NCI-H748 (cell line): ENCODE measurements around the gene MARCO.
A peak's percentile ranks its signal among the peaks of the same experiment; 100 is the strongest.

Source experiments
- DNase-seq: peaks from one replicate; lab custom pipeline; 2025; ENCODE audit not compliant: unreplicated experiment; lab: John Stamatoyannopoulos, UW

MARCO gene

GRCh38 chr2:119004602-119005001 is 62.6 kb downstream of the MARCO start:
- DNase-seq = no peak

DNA sequence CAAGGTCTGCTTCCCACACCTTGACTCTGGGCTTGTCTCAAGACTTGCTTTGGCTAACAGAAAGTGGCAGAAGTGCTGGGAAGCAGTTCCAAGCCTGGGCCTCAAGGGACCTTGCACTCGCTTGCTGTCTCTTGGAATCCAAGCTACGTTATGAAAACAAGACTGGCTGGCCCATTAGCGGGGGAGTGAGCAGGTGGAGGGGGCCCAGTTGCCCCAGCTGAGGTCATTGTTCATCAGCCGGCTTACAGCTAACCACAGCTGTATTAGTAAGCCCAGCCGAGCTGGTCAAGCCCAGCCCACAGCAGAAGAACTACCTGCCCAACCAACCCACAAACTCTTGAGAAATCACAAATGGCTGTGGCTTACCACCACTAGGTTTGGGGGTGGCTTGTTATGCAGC is 63.1 kb downstream of the MARCO start:
- DNase-seq = no peak

DNA sequence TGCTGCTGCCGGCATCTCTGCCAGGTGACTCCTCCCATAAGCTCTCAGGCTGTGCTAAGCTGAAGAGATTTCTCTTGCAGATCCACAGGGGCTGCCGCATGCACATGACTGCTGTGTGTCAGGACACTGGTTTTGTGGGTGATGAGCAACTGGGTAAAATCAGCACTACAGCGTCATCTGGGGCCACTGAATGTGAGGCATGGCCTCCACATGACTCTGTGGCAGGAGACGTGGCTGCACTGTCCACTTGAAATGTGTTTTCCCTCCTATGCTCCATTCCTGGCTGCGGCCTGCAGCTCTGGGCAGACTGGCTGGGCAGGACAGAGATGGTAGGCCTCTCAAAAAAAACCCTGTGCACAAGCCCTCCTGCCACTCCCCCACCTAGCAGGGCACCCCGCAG is 63.6 kb downstream of the MARCO start:
- DNase-seq = no peak

- no peak for DNase-seq
Observed at GRCh38 chr2:119006441-119006840, 64.4 kb downstream of the MARCO start.

GRCh38 chr2:119008108-119008507 is 66.1 kb downstream of the MARCO start:
- DNase-seq = no peak

DNA sequence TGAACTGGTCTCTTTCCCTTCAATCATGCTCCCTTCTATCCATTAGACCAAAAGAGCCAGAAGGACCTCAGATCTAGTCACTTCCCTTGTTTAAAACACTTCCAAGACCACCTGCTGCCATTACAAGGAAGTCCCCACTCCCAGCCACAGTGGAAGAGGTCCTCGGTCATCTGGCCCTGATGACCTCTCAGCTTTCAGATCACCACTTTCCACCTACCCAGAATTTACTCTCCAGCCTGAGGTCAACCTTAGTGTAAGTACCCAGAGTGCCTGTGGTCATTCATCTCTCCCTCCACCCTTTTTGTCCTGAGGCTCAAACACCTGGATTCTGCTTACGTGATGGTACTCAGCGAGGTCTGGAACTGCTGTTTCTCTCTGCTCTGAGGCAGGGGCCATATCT is 67.1 kb downstream of the MARCO start:
- no peak for DNase-seq

- no peak for DNase-seq
Observed at GRCh38 chr2:119010336-119010735, 68.3 kb downstream of the MARCO start.

DNA sequence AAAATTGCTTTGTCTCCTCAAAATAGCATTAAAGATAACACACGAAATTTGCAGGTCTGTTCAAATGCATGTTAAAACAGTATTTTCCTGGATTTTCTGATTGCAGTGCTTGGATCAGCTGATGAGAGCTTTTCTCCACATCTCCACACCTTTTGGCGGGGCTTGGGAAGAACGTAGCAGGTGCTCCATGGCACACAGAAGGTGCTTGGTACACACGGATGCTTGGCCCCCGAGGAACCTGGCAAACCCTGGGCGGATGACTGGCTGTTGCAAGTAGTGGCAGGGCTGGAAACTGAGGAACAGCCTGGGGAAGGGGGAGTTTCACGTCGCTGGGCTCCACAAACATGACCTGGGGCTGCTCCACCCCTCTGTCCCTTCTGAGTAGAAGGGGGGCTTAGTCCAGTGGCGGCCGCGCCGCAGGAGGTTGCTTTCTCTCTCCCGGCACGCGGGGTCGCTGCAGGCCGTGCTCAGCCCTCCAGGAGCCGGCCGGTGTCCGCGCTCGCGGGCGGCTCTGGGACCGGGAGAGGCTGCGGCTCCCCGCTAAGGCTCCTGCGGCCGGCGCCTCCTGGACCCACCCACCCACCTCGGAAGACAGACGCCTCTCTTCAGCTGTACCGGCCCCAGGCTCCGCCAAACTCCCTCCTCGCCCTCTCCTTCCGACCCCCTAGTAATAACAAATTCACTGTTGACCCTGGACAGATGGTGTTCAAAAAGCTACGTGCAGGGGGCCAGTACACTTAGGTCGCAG is 69.3 kb downstream of the MARCO start:
- peak; percentile 56 for DNase-seq

DNA sequence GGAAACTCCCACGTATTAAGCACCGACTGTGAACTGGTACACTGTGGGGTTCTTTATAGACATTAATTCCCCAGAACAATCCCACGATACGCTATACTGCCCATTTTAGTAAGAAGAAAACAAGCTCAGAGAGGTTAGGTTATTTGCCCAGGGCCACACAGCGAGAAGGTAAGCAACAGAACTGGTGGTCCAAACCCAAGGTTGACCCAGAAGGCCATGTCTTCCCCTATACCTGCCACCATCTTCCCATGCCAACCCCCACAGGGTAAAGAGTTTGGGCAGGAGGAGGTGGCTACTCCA is 69.9 kb downstream of the MARCO start:
- no peak for DNase-seq

DNA sequence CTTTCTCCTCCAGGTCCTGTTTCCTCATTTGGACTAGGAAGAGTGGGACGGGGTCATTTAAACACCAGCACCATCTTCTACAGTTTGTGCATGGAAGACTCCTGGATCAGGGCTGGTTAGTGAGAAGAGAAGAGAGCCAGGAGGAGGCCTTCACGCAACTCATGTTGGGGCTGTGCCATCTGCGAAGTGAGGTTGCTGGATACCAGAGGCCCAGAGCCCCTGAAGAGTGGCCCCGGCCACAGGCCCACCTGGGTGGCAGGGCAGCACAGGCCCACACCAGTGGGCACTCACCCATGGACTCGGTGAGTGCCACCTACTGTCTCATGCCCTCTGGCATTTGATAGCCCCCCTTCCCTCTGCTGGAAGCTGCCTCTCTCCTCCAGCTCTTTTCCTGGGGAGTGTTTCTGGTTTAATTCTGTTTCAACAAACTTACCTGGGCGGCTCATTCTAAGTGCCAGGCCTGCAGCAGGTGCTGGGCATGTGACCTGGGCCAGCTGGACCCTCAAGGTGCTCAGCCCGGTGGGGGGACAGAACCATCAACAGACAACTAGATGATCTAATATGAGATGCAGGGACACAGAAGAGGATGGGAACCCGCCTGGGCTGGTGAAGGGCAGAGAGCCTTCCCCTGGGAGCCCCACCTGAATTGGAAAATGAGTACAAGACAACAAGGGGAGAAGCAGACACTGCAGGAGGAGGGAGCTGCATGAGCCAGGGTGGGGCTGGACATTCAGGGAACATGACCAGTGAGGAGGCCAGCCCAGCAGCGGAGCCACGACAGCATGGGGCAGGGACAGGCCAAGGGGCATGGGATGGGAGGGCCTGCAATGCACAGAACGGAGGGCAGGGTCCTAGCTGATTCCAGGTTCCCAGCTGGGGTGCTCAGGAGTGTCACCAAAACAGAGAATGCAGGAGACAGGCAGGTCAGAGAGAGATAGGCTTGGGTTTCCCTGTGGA is 70.6 kb downstream of the MARCO start:
- no peak for DNase-seq

GRCh38 chr2:119013671-119014070 is 71.7 kb downstream of the MARCO start:
- no peak for DNase-seq

GRCh38 chr2:119015845-119016244 is 73.9 kb downstream of the MARCO start:
- DNase-seq = peak; percentile 64

GRCh38 chr2:119019521-119019920 is 77.5 kb downstream of the MARCO start:
- DNase-seq = no peak

GRCh38 chr2:119022678-119023077 is 80.7 kb downstream of the MARCO start:
- no peak for DNase-seq

GRCh38 chr2:119023534-119023933 is 81.5 kb downstream of the MARCO start:
- DNase-seq = no peak

DNA sequence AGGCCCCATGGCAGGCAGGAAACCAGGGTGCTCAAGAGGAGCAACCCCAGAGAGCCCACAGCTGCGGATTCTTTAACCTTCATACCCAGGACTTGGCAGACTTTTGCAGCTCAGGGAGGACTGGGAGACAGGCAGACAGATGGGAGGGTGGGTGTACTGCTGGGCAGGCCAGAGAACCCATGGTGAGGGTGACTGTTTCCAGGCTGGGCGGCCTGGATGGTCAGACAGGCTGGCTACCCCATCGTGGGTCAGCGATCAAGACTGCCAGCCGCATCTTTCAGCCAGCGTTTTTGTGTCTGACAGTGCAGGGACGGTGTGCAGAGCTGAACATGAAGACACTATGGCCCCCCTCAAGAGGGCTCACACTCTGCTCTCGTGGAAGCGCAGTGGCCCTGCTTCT is 82.2 kb downstream of the MARCO start:
- DNase-seq = no peak

DNA sequence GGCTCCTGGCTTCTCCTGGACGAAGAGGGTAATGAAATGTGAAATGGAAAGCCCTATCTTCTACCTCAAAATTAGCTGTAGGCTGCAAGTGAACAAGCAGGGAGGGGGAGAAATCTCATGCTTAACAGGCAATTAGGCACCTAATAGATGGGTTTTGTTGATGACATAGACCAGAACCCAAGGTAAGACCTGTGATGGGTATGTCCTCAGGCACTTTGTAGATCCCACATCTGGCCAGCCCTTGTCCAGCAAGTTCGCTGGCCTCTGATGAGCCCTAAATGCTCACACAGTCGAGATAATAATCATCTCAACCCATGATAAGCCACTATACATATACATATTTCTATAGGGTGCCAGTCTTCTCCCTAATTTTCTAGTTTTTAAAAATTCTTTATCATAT is 82.6 kb downstream of the MARCO start:
- DNase-seq = no peak

DNA sequence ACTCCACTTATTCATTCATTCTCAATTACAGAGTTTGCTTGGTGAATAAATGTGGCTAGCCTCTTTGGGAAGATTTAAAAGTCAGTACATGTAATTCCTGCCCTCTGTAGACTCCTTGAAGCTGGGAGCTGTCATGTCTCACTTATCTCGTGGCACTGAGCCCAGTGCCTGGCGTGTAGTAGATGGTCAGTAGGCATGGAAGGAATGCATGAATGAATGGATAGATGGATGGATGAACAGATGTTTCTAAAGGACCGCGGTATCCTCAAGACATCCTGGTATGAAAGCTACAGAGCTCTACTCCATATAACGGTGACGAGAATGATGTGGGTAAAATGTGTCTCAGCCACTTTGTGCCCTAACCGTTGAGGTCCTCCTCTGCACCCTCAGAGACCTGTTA is 83.0 kb downstream of the MARCO start:
- no peak for DNase-seq

GRCh38 chr2:119025762-119026351 is 83.9 kb downstream of the MARCO start:
- no peak for DNase-seq

DNA sequence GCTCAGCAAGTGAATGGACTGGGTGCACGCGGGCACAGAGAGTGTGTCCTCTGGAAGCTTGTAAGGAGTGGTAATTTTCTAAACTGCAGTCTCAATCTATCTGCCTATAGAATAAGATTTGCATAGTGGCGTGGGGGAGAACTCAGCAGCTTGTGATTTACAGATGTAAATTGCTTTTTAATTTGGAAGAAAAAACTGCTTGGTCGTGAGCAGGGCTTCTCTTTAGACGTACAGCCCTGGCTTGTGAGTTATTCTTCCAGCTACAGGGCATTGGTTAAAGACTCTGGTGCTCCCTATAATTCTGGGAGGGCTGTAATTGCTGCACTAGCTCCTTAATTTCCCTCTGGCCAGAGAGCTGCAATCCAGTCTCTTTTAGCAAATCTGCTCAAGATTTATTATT is 84.9 kb downstream of the MARCO start:
- DNase-seq = no peak

- DNase-seq = peak; percentile 43
Observed at GRCh38 chr2:119028327-119029174, 86.6 kb downstream of the MARCO start.
